ENCODE measurements around the gene RAP1GAP2.

The RAP1GAP2 gene

GRCh38 chr17:2830678-2831077 is 34.4 kb downstream of the RAP1GAP2 start:
- Histone ChIP-seq H3K9me3 (ENCODE audit: severe bottlenecking) (no peaks in the 10 kb centered on the region), H3K27ac (no peak overlapping the region), H3K36me3 (no peaks in the 10 kb centered on the region), H3K27me3 (ENCODE audit: insufficient read depth, low read depth, severe bottlenecking) (no peaks in the 10 kb centered on the region), H3K4me3 (ENCODE audit: low read depth, low read length) (no peak overlapping the region)
- TF ChIP-seq CTCF (IDR thresholded peaks at IDR 0.05; ENCODE audit: low read depth, low read length): no peak
- DNase-seq: no peak

DNA sequence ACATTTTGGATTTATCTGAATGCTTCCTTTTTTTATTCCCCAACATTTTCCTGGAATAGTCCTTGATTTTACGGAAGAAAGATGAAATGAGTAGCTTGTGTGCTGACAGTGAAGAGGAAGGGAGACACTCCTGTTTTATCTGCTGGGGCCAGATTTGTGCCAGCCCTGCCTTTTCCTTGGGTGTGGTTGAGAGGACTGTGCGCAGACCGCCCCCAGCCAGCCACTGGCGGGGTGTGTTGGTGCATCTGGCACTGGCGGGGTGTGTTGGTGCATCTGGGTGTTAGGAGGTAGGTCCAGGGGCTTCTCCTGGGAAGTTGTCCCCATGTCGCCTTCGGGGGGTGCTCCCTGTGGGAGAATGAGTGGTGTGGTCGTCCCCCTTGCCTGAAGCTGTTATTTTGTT is 39.5 kb downstream of the RAP1GAP2 start:
- H3K27ac ChIP-seq: no peak overlapping the region
- no peaks in the 10 kb centered on the region for H3K9me3 ChIP-seq (ENCODE audit: severe bottlenecking)
- TF ChIP-seq CTCF (IDR thresholded peaks at IDR 0.05; ENCODE audit: low read depth, low read length): no peak
- no peak for DNase-seq
- no peaks in the 10 kb centered on the region for H3K36me3 ChIP-seq
- H3K27me3 ChIP-seq (ENCODE audit: insufficient read depth, low read depth, severe bottlenecking): no peaks in the 10 kb centered on the region
- H3K4me3 ChIP-seq (ENCODE audit: low read depth, low read length): no peak overlapping the region

DNA sequence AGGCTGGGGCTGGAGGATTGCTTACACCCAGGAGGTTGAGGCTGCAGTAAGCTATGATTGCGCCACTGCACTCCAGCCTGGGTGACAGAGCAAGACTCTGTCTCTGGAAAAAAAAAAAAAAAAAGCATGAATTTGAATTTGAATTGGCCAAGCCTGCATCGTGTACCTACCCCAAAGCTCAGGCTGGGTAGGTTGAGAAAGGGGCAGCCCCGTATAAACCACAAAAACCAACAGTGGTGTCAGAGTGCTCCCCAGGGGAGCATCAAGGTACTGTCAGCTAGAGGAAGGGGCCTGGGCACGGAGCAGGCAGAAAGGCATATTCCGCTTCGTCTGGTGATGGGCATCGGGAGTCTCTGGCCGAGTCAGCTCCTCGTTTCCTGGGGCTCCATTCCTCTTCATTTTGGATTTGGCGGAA is 40.9 kb downstream of the RAP1GAP2 start:
- Histone ChIP-seq H3K36me3 (no peaks in the 10 kb centered on the region), H3K27me3 (ENCODE audit: insufficient read depth, low read depth, severe bottlenecking) (no peaks in the 10 kb centered on the region), H3K4me3 (ENCODE audit: low read depth, low read length) (no peak overlapping the region), H3K27ac (no peak overlapping the region), H3K9me3 (ENCODE audit: severe bottlenecking) (no peaks in the 10 kb centered on the region)
- DNase-seq: no peak
- no peak for TF ChIP-seq CTCF (IDR thresholded peaks at IDR 0.05; ENCODE audit: low read depth, low read length)

DNA sequence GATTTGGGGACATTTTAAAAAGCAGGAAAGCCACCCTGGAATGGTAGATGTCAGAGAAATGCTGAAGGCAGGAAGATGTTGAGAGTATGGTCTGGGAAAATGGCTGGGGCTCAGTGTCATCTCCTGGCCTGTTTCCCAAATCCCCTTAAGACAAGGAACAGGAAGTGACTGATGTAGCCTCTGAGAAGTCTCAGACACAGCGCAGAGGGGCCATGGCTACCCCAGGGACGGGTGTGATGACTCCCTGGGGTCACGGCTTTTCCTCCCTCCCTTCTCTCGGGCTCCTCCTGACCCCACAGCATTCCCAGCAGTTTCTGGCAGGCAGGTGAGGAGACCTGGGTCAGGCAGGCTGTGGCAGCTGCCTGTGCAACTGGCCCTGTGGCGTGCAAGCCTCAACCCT is 45.4 kb downstream of the RAP1GAP2 start:
- Histone ChIP-seq H3K27ac (no peak overlapping the region), H3K9me3 (ENCODE audit: severe bottlenecking) (no peaks in the 10 kb centered on the region), H3K4me3 (ENCODE audit: low read depth, low read length) (no peak overlapping the region), H3K36me3 (no peaks in the 10 kb centered on the region), H3K27me3 (ENCODE audit: insufficient read depth, low read depth, severe bottlenecking) (no peaks in the 10 kb centered on the region)
- no peak for DNase-seq
- TF ChIP-seq CTCF (IDR thresholded peaks at IDR 0.05; ENCODE audit: low read depth, low read length): no peak

GRCh38 chr17:2842464-2842863 is 46.2 kb downstream of the RAP1GAP2 start:
- Histone ChIP-seq H3K4me3 (ENCODE audit: low read depth, low read length) (no peak overlapping the region), H3K27me3 (ENCODE audit: insufficient read depth, low read depth, severe bottlenecking) (no peaks in the 10 kb centered on the region), H3K27ac (no peak overlapping the region), H3K36me3 (no peaks in the 10 kb centered on the region), H3K9me3 (ENCODE audit: severe bottlenecking) (no peaks in the 10 kb centered on the region)
- DNase-seq: no peak
- no peak for TF ChIP-seq CTCF (IDR thresholded peaks at IDR 0.05; ENCODE audit: low read depth, low read length)

GRCh38 chr17:2844416-2844815 is 48.2 kb downstream of the RAP1GAP2 start:
- Histone ChIP-seq H3K9me3 (ENCODE audit: severe bottlenecking) (no peaks in the 10 kb centered on the region), H3K27ac (peak overlapping the region; percentile 68), H3K4me3 (ENCODE audit: low read depth, low read length) (no peak overlapping the region), H3K36me3 (no peaks in the 10 kb centered on the region), H3K27me3 (ENCODE audit: insufficient read depth, low read depth, severe bottlenecking) (no peaks in the 10 kb centered on the region)
- DNase-seq: peak; percentile 83
- TF ChIP-seq CTCF (IDR thresholded peaks at IDR 0.05; ENCODE audit: low read depth, low read length): peak; percentile 24; the same call in 1 of the 2 replicates
